ENCODE measurements around the gene AIRE. TPM values are rescaled to one million over a fixed set of nuclear protein-coding genes. Genes with fewer than 3 reads are reported as not detected.
"Not testable (repeated sequence)": the region's sequence is repeated elsewhere in the genome, so short reads cannot be mapped to it uniquely, and the experiment has no call there.

The AIRE gene
- total RNA-seq, 2 experiments from 2014 or later = 0.27 to 0.30 TPM

GRCh38 chr21:44299085-44299457 is 13.4 kb downstream of the AIRE start:
- CTCF ChIA-PET = interaction anchor here (0.6 to 0.7 kb wide), 2 partner anchors 132 to 284 kb away, joined by 3 read pairs; no protein-coding TSS in a partner anchor
- no peak for DNase-seq
- POLR2A ChIA-PET = no interaction called here
- H3K9me3 Mint-ChIP-seq = no peaks in the 10 kb centered on the region
- peak overlapping the region; percentile 96 for H3K27ac Mint-ChIP-seq
- H3K4me1 Mint-ChIP-seq = peaks cover 64% of the 10 kb centered on the region
- peak overlapping the region; percentile 87 for H3K4me3 Mint-ChIP-seq
- no peaks in the 10 kb centered on the region for H3K27me3 Mint-ChIP-seq
- H3K36me3 Mint-ChIP-seq (ENCODE audit: low read depth) = peaks cover 5% of the 10 kb centered on the region

- peak within 1 kb of the TSS; percentile 96 for H3K27ac Mint-ChIP-seq
- H3K27me3 Mint-ChIP-seq = no peaks in the 10 kb centered on the region
- ChIA-PET POLR2A (no interaction called here), CTCF (interaction anchor here (0.6 to 0.7 kb wide), 2 partner anchors 131 to 285 kb away, joined by 3 read pairs; no protein-coding TSS in a partner anchor)
- H3K4me3 Mint-ChIP-seq = peak within 1 kb of the TSS; percentile 87
- H3K4me1 Mint-ChIP-seq = peaks cover 62% of the 10 kb centered on the region
- peaks cover 6% of the 10 kb centered on the region for H3K36me3 Mint-ChIP-seq (ENCODE audit: low read depth)
- no peaks in the 10 kb centered on the region for H3K9me3 Mint-ChIP-seq
- DNase-seq = peak; percentile 70
Observed at GRCh38 chr21:44299458-44300261, 14.0 kb downstream of the AIRE start, which contains the start of gene PFKL. PFKL (plus strand) TSS chr21:44300053; CDS start chr21:44300106, 53 bp downstream.

GRCh38 chr21:44300262-44300959 is 14.7 kb downstream of the AIRE start:
- peak; percentile 71 for DNase-seq
- peaks cover 10% of the 10 kb centered on the region for H3K36me3 Mint-ChIP-seq (ENCODE audit: low read depth)
- H3K27ac Mint-ChIP-seq = peak overlapping the region; percentile 54
- no peaks in the 10 kb centered on the region for H3K27me3 Mint-ChIP-seq
- CTCF ChIA-PET = no interaction called here
- no peaks in the 10 kb centered on the region for H3K9me3 Mint-ChIP-seq
- POLR2A ChIA-PET = no interaction called here
- peak overlapping the region; percentile 81 for H3K4me3 Mint-ChIP-seq
- peaks cover 62% of the 10 kb centered on the region for H3K4me1 Mint-ChIP-seq

DNA sequence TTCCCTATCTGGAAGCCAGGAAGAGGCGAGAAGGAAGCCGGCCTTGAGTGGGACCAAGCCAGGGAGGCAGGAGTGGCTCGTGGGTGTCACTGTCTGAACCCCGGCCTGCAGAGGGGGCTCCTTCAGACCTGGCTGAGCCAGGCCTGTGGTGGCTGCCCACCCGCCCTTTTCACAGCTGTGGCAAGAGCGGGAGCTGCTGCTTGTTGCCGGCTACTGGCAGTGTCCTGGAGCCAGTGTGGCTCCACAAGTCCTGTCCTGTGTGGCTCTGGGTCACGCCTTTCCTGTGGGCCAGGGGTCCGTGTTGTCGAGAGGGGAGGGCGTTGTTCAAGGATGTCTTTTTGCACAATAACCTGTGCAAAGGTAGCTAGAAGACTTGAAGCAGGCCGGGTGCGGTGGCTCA is 15.5 kb downstream of the AIRE start:
- no peaks in the 10 kb centered on the region for H3K27me3 Mint-ChIP-seq
- peaks cover 61% of the 10 kb centered on the region for H3K4me1 Mint-ChIP-seq
- peaks cover 10% of the 10 kb centered on the region for H3K36me3 Mint-ChIP-seq (ENCODE audit: low read depth)
- POLR2A ChIA-PET = no interaction called here
- DNase-seq = no peak
- CTCF ChIA-PET = no interaction called here
- peak overlapping the region; percentile 81 for H3K4me3 Mint-ChIP-seq
- H3K27ac Mint-ChIP-seq = peak overlapping the region; percentile 54
- H3K9me3 Mint-ChIP-seq = no peaks in the 10 kb centered on the region

DNA sequence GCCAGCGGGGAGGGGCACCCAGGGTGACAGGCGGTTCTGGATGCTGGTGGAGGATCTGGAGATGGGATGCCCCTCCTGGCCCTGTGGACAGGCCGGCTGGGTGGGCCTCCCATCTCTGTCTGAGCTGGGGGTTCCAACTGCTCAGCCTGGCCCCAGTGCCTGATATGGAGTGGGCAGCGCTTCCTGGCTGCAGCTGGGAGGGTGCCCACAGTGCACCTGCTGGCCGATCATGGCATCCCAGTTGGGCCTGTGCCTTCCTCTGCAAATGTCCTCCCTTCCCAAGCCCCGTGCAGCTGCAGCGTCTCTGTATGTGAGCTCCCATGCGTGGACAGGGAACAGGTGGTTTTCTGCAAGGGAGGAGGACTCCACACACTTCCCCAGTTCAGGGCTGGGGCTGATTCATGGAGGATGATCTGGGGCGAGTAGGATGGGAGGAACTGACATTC is 16.3 kb downstream of the AIRE start:
- H3K27me3 Mint-ChIP-seq = no peaks in the 10 kb centered on the region

DNA sequence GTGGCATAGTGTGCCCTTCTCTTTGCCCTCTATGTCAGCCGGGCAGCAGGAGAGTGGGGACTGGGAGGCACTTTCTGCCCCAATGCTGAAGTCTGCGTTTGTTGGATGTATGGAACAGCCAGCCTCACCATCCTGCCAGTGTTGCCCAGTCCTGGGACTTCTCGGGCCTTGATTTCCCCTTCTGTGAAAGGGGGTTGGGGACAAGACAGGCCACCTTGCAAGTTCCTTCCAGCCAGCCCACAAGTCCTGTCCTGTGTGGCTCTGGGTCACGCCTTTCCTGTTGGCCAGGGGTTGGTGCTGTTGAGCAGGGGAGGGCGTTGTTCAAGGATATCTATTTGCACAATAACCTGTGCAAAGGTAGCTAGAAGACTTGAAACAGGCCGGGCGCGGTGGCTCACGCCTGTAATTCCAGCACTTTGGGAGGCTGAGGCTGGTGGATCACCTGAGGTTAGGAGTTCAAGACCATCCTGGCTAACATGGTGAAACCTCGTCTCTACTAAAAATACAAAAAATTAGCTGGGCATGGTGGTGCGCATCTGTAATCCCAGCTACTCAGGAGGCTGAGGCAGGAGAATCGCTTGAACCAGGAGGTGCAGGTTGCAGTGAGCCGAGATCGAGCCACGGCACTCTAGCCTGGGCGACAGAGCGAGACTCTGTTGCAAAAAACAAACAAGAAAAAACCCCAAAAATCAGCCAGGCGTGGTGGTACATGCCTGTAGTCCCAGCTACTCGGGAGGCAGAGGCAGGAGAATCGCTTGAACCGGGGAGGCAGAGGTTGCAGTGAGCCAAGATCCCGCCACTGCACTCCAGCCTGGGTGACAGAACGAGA is 17.1 kb downstream of the AIRE start:
- peaks cover 13% of the 10 kb centered on the region for H3K36me3 Mint-ChIP-seq (ENCODE audit: low read depth)
- H3K9me3 Mint-ChIP-seq, POLR2A ChIA-PET, H3K27me3 Mint-ChIP-seq, CTCF ChIA-PET, DNase-seq: not testable (repeated sequence)
- peak overlapping the region; percentile 81 for H3K4me3 Mint-ChIP-seq
- H3K27ac Mint-ChIP-seq = peak overlapping the region; percentile 46
- H3K4me1 Mint-ChIP-seq = peaks cover 55% of the 10 kb centered on the region

More for the DNA sequence above, 16.3 kb downstream of the AIRE start:
- Mint-ChIP-seq H3K9me3 (no peaks in the 10 kb centered on the region), H3K4me1 (peaks cover 61% of the 10 kb centered on the region), H3K27ac (peak overlapping the region; percentile 46), H3K36me3 (ENCODE audit: low read depth) (peaks cover 10% of the 10 kb centered on the region), H3K4me3 (peak overlapping the region; percentile 81)
- POLR2A ChIA-PET = no interaction called here
- DNase-seq = no peak
- CTCF ChIA-PET = interaction anchor here (0.8 kb wide), 1 partner anchor 213 kb away, joined by 3 read pairs; no protein-coding TSS in a partner anchor

GRCh38 chr21:44303490-44303981 is 17.9 kb downstream of the AIRE start:
- H3K4me1 Mint-ChIP-seq = peaks cover 47% of the 10 kb centered on the region
- POLR2A ChIA-PET = no interaction called here
- H3K9me3 Mint-ChIP-seq = no peaks in the 10 kb centered on the region
- peak overlapping the region; percentile 84 for H3K27ac Mint-ChIP-seq
- peak overlapping the region; percentile 65 for H3K4me3 Mint-ChIP-seq
- H3K36me3 Mint-ChIP-seq (ENCODE audit: low read depth) = peaks cover 19% of the 10 kb centered on the region
- no peaks in the 10 kb centered on the region for H3K27me3 Mint-ChIP-seq
- DNase-seq = peak; percentile 30
- CTCF ChIA-PET = interaction anchor here (1.2 to 1.5 kb wide), 2 partner anchors 9 to 10 kb away, joined by 3 to 5 read pairs; no protein-coding TSS in a partner anchor

GRCh38 chr21:44304011-44304616 is 18.4 kb downstream of the AIRE start:
- no peak overlapping the region for H3K4me3 Mint-ChIP-seq
- H3K9me3 Mint-ChIP-seq = no peaks in the 10 kb centered on the region
- H3K36me3 Mint-ChIP-seq (ENCODE audit: low read depth) = peaks cover 22% of the 10 kb centered on the region
- H3K4me1 Mint-ChIP-seq = peaks cover 43% of the 10 kb centered on the region
- ChIA-PET CTCF (interaction anchor here (1.2 to 1.5 kb wide), 3 partner anchors 9 to 18 kb away, joined by 3 to 5 read pairs (median 3); no protein-coding TSS in a partner anchor), POLR2A (no interaction called here)
- H3K27ac Mint-ChIP-seq = peak overlapping the region; percentile 84
- H3K27me3 Mint-ChIP-seq = no peaks in the 10 kb centered on the region
- no peak for DNase-seq

GRCh38 chr21:44304877-44305293 is 19.2 kb downstream of the AIRE start:
- H3K9me3 Mint-ChIP-seq = no peaks in the 10 kb centered on the region
- H3K27me3 Mint-ChIP-seq = no peaks in the 10 kb centered on the region
- peak overlapping the region; percentile 54 for H3K27ac Mint-ChIP-seq
- H3K4me3 Mint-ChIP-seq = no peak overlapping the region
- ChIA-PET POLR2A (no interaction called here), CTCF (interaction anchor here (1.2 to 1.5 kb wide), 3 partner anchors 8 to 17 kb away, joined by 3 to 5 read pairs (median 3); no protein-coding TSS in a partner anchor)
- H3K36me3 Mint-ChIP-seq (ENCODE audit: low read depth) = peaks cover 23% of the 10 kb centered on the region
- peak; percentile 54 for DNase-seq
- H3K4me1 Mint-ChIP-seq = peaks cover 39% of the 10 kb centered on the region

DNA sequence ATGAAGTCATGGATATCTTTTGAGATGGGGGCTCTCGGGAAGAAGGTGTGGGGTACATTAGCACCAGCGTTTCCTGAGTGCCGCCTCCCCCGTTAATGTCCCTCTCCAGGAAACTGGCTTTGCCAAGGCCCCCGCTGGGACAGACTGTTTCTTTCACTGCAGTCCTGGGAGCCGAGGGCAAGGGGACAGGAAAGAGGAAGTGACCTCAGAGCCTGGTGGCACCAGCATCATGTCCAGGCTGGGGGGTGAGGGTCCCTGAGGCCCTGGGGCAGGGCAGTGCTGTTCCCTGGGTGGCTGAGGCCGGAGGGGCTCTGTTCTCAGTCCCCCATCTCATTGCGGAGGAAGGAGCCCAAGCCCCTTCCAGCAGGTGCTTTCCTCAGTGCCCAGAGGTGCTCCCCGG is 20.0 kb downstream of the AIRE start:
- Mint-ChIP-seq H3K4me1 (peaks cover 38% of the 10 kb centered on the region), H3K9me3 (no peaks in the 10 kb centered on the region), H3K27me3 (no peaks in the 10 kb centered on the region), H3K4me3 (no peak overlapping the region), H3K36me3 (ENCODE audit: low read depth) (peaks cover 23% of the 10 kb centered on the region), H3K27ac (no peak overlapping the region)
- CTCF ChIA-PET = interaction anchor here (0.6 kb wide), 1 partner anchor 238 kb away, joined by 4 read pairs; no protein-coding TSS in a partner anchor
- POLR2A ChIA-PET = no interaction called here
- DNase-seq = no peak

- Mint-ChIP-seq H3K9me3 (no peaks in the 10 kb centered on the region), H3K27me3 (no peaks in the 10 kb centered on the region), H3K4me3 (no peak overlapping the region), H3K36me3 (ENCODE audit: low read depth) (peaks cover 29% of the 10 kb centered on the region), H3K4me1 (peaks cover 24% of the 10 kb centered on the region), H3K27ac (no peak overlapping the region)
- DNase-seq = no peak
- POLR2A ChIA-PET = no interaction called here
- CTCF ChIA-PET = interaction anchor here (1.3 kb wide), 1 partner anchor 9 kb away, joined by 3 read pairs; no protein-coding TSS in a partner anchor
Observed at GRCh38 chr21:44306936-44307704, 21.4 kb downstream of the AIRE start.

Data from activated CD4-positive, alpha-beta T cell treated with anti-CD3 and anti-CD28 coated beads, Interleukin-2, amount 10 ng/mL, durations not matched to agents 7 days and 5 days (primary cell).